ENCODE results near the gene TAX1BP3.

GRCh38 chr17:3660311-3660891, 8.0 kb downstream of the TAX1BP3 start:
- no peak for TF ChIP-seq CTCF (IDR thresholded peaks at IDR 0.05)
- TF ChIP-seq POLR2A (IDR thresholded peaks at IDR 0.05), result peak; percentile 30 to 38

Data from adrenal gland (tissue), 5 donors.